GM18511 (cell line): ENCODE results near the gene TIAM2.
A peak's percentile ranks its signal among the peaks of the same experiment; 100 is the strongest.
"Not testable (repeated sequence)": the region's sequence is repeated elsewhere in the genome, so short reads cannot be mapped to it uniquely, and the experiment has no call there.

Experiments
- ATAC-seq: cut with Tn5 transposase; IDR thresholded peaks from one replicate; pipeline ENCODE4 v1.9.1; 2021; ENCODE audit warnings: mild to moderate bottlenecking, moderate library complexity; ENCODE audit not compliant: unreplicated experiment

Gene TIAM2

DNA sequence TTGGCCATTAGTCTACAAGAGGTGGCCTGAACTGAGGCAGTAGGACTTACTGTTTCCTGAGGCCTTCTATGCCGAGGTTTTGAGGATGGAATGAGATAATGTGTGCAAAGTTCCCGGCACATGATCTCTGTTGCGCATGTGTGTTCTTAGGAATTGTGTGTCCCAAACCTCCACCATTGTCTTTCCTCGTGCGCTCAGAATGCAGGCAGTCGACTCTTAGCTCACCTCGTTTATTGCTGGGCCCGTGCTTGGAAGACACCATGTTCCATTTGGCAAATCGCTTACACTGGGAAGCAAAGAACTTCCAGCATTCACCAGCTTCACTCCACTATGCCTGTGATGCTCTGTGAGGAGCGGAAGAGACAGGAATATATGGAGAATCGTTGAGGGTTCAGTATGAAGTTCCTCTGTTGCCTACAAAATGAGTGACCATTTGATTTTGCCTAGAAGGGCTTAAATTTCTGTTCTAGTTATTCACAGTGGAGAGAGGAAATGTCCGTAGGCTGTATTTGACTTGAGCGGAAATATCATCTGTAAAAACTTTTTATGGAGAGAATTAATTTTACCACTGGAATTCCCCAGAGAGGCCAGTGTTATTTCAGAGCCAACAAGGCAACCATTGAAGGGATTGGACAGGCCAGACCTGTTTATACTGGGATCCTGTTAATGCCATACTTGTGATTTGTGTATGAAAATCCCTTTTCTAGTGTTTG is 193.0 kb downstream of the TIAM2 start:
- ATAC-seq = no peak

DNA sequence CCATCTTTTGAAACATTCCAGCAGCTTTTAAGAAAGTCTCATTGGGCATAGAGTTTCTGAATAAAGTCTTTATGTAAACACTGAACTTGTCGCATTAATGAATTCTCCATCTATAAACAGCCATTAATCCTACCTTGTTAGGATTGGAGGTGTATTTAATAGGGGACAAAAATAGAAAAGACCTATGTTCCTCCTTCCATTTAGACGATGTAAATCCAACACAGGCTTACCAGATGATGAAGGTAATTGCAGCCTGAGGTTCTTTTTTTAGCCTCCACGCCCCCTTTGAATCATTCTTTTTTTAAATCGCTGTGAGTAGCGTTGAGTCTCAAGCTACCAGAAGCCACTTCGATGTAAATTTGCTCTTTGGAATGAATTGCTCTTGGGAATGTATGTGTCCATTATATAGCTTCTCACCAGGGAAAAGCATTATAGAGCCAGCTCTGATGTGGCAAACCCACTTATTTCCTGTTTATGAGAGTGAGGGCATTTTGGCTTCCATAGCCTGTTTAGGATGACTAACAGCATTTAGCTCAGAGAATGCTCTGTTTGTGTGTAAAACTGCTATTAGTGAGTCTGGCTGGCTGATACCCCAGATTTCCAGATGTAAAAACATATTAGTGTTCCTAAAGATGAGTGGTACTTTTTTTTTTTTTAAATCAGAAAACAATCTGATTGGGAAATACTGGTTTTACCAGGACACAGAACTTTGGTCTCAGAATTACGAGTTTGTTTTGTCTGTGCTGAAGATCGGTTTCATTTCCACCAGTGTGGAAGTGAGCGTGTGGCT is 193.8 kb downstream of the TIAM2 start:
- ATAC-seq = no peak

- no peak for ATAC-seq
Measured at GRCh38 chr6:155190677-155191076, 195.6 kb downstream of the TIAM2 start.

GRCh38 chr6:155193526-155193925 is 198.4 kb downstream of the TIAM2 start:
- no peak for ATAC-seq

DNA sequence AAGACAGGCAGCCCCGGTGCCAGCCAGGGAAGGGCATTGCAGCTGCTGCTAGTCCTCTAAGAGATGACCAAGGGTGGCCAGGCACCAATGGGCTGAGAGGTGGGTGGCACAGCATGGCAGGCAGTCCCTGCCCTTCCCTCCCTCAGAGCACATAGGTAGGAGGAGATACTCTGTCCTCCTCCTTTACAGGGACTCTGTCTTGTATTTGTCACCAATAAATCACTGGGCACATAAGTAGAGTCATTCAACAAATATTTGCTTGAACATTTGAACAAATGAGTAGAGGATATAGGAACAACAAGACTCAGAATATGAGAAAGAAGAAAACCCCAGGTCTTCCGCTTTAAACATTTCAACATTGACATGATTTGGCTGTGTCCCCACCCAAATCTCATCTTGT is 199.3 kb downstream of the TIAM2 start:
- ATAC-seq = no peak

DNA sequence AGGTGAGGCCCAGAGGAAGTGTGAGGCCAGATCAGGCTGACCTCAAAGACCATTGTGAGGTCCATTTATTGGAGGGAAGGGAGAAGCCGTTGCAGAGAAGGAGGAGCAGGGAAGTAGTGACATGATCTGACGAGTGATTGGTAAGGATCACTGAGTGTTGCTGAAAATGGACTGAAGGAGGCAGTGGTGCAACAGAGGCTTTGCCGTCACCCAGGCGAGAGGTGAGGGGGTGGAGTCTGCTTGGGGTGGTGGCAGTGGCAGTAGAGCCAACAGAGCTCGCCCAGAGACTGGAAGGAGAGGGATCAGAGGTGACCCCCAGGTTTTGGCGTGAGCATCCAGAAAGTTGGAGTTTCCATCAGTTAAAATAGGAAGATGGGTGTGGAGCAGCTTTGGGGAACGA is 200.8 kb downstream of the TIAM2 start:
- no peak for ATAC-seq

DNA sequence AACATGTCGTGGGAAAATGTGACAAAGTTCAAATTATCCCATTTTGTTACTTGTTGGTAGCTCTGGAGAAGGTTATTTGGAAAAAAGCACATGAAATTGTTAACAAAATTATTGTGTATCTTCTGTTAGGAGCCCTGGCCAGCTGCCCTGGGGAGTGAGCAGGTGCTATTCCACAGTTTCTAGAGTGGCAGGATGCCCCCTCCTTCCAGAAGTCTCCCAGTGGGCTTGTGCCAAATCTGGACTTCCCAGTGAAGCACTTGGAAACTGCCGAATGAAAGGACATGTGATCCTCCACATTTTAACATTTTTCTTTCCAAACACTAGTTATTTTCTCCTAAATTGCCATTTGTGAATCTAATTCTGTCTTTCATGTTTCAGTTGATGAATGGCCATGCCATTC is 201.8 kb downstream of the TIAM2 start:
- no peak for ATAC-seq

- no peak for ATAC-seq
Measured at GRCh38 chr6:155197932-155198331, 202.8 kb downstream of the TIAM2 start.

DNA sequence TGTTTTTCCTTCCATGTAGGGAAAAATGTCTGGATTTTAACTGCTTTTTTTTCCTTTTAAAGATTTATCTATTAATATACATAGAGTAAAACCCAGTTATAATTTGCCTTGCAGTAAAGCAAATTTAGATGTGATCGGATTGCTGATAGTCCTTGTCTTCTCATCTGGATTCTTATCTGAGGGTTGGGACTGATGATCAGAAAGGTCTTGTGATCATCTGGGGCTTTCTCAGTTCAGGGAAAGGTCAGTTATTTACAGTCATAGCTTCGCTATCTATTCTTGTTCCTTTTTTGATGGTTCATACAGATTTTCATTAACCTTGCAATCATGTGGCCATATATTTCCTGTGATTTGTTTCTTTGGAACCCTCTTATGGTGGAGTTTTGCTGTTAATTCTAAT is 204.9 kb downstream of the TIAM2 start:
- ATAC-seq = peak; percentile 78

DNA sequence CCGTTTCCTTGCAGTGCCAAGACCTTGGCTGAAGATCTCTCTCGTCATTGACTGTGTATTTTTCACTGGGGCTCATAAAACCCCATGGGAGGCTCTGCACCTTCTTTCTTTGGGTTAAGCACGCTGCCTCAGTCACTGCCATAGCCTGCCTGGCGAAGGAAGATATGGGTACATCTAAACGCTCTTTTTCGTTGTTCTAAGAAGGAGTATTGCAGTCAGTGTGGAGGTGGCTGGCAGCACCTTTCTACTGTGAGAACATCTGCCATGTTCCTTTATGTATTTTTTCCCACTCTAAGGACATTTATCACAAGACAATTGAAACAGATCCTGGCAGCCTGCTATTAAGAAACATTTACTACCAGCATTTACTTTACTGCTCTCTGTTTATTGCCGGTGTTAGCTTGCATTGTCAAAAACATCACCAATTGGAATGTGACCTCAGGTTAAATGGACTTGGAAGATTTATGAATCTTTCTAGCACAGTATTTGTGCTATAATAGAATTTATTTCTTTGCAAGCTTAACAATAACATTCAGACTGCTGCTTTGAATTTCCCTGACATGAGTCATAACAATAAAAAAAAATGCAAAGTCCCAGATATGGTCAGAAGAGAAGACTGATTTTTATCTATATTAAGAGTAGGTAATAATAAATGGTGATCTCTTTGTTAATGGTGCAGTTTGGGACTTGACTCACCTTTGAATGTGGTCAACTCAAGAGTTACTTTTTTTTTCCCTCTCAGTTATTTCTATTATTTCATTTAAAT is 206.5 kb downstream of the TIAM2 start:
- peak; percentile 60 for ATAC-seq

DNA sequence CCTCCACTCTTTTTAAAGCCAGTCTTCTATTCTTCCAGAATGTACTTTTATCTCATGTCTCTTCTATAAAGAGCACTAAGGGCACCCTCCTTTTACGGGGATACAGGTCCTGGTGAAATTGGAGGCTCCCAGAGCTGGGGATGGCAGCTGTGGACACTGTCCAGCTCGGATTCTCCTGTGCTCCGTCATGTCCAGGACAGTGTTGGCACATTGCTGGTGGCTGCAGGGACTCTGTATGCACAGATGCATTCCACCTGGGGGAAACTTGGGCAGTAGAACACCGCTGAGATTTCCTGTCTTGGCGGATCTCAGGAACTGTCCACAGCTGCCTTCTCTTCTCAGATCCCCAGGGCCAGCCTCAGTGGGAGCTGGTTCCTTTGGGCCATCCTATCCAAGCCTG is 212.1 kb downstream of the TIAM2 start:
- ATAC-seq = no peak

DNA sequence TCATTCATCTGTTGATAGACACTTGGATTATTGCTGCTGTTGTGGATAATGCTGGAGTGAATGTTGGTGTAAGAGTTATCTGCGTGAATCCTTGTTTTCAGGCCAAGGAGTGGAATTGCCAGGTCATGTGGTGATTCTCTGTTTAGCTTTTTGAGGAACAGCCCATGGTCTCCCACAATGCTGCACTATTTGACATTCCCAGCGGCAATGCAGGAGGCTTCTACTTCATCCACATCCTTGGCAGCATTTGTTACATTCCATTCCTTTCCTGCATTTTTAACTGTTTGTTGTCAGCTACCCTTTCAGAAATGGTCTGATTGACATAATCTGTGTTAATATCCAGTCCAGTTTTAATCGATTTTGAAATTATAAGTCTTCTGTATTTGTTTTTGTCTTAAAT is 217.0 kb downstream of the TIAM2 start:
- ATAC-seq = no peak

DNA sequence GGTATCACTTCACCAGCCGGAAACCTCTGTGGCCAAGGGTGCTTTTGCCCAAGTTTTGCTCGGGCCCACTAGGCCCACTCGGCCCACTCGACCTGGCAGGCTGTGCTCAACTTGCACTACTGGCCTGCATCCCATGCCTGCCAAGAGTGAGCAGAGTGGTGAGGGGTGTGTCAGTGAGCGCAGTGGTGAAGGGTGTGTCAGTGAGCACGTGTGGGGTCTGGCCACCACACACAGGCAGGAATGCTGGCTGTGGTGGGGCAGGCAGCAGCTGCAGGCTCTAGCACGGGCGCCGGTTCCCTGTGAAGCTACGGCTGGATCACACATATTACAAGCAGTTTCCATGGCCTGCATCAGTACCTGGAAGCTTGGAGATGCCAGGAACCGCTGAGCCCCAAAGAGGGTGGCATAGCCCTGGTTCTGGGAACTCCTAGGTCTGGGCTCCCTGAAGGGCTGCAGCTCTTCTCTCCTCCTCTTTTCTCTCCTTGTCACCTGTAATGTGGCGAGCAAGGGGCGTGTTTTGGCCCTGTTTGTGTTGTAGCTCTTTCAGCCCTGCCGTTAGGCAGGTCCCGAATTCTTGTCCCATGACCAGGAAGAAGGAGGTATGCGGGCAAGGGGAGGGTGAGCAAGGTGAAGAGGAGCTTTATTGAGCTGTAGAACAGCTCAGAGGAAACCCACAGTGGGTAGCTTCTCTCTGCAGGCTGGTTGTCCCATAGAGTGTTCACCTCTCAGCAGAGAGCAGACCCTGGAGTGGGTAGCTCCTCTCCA is 217.7 kb downstream of the TIAM2 start:
- no peak for ATAC-seq

DNA sequence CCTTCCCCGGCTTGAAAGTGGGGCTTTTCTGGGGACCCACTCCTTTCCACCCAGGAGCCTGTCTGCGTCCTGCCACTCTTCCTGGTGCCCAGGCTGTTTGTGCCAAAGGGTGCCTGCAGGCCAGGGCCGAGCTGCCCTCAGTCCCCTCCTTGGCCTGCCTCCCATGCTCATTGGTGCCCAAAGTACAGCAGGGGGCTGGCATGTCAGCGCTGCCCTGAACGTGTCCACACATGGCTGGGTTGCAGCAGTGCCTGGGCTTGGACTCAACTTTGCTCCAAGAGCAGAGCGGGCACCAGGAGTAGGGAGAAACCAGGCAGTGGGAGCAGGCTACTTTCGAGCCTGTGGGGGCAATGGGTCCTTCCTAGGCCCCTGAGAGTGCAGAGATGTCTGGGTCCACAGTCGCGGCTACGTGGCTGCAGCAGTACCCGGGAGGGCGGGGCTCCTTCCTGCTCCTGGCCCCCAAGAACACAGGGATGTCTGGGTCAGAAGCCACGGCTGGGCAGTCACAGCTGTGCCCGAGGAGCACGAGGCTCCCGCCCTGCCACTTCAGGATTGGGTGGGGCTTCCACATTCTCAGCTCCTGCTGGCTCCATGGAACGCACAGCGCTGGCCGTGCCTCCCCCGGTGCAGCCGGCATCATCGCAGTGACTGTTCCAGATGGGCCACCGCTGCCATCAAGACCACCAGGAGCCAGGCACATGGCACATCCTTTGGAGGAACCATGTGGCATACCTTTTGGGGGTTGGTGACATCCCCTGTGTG is 218.7 kb downstream of the TIAM2 start:
- no peak for ATAC-seq

DNA sequence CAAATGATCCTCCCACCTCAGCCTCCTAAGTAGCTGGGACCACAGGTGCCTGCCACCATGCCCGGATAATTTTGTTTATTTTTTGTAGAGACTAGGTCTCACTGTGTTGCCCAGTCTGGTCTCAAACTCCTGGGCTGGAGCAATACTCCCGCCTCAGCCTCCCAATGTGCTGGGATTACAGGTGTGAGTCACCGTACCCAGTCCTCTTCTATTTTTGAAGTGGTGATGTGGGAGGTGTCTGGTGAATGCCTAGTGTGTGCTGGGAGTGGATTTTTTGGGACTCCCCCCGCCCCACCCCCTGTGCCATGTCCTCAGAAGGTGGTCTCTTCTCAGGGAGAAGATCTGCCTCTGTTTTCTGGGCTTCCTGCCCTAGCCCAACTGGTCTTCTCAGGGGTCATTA is 220.8 kb downstream of the TIAM2 start:
- no peak for ATAC-seq

- ATAC-seq = no peak
Measured at GRCh38 chr6:155216312-155217046, 221.4 kb downstream of the TIAM2 start.

DNA sequence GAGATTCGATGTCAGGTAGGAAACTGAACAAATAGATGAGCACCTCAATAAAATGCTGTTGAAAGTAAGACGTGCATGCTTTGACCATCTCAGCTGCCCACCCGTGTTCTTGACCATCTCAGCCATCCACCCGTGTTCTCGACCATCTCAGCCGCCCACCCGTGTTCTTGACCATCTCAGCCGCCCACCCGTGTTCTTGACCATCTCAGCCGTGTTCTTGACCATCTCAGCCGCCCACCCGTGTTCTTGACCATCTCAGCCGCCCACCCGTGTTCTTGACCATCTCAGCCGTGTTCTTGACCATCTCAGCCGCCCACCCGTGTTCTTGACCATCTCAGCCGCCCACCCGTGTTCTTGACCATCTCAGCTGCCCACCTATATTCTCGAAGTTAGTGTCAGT is 223.6 kb downstream of the TIAM2 start:
- not testable (repeated sequence) for ATAC-seq

GRCh38 chr6:155219299-155219698 is 224.2 kb downstream of the TIAM2 start:
- ATAC-seq = no peak

DNA sequence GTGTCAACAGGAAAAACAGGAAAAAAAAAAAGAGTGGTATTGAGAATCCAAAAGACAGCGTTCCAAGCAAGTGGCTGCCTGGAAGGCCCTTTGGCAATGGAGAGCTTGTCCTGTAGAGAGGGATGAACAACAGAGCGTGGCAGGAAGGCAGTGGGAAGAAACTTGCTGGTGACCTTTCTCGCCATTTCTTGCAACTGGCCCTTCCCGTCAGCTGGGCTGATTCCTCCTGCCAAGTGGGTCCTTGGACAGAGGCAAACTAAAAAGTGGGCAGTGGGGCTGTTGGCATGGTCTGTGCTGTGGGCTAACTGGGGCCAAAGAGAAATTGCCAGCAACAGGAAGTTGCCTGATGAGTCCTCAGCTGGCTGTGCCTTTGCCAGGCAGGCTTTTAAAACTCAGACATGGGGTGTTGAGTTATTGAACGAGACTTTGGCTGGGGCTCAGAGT is 224.8 kb downstream of the TIAM2 start:
- ATAC-seq = no peak

GRCh38 chr6:155221086-155221485 is 226.0 kb downstream of the TIAM2 start:
- no peak for ATAC-seq
